Neural crest cell (in vitro differentiated cells): Measurements from ENCODE around the gene ZNHIT2. TPM values are rescaled to one million over a fixed set of nuclear protein-coding genes. Genes with fewer than 3 reads are reported as not detected.
A peak's percentile ranks its signal among the peaks of the same experiment; 100 is the strongest.

ENCODE experiments used
- DNase-seq: peaks from one replicate; pipeline ENCODE4 v3.0.0; 2021; ENCODE audit warnings: low read depth, mixed read lengths, low spot score
- H3K27ac Mint-ChIP-seq: one replicate; pipeline ENCODE4 v1.8.0; 2021; ENCODE audit warnings: mild to moderate bottlenecking, mixed read lengths; ENCODE audit not compliant: unreplicated experiment
- H3K27me3 Mint-ChIP-seq: 2 replicates; pipeline ENCODE4 v1.8.0; 2021; ENCODE audit warnings: low read depth, mild to moderate bottlenecking, mixed read lengths
- H3K36me3 Mint-ChIP-seq: 2 replicates; pipeline ENCODE4 v1.8.0; 2021; ENCODE audit warnings: low read depth, mild to moderate bottlenecking, mixed read lengths
- H3K4me1 Mint-ChIP-seq: 2 replicates; pipeline ENCODE4 v1.8.0; 2021; ENCODE audit warnings: mixed read lengths
- H3K4me3 Mint-ChIP-seq: one replicate; pipeline ENCODE4 v1.8.0; 2021; ENCODE audit warnings: mild to moderate bottlenecking, mixed read lengths
- H3K9me3 Mint-ChIP-seq: 2 replicates; pipeline ENCODE4 v1.8.0; 2021; ENCODE audit warnings: mixed read lengths
- total RNA-seq: library from RNA; stranded (reverse); gene quantifications from 2 replicates; pipeline ENCODE4 v1.2.1, GENCODE V29; 2021
- TF ChIP-seq, protein P1 (sequence below): fragments of 200-600 bp; sonication (generic); conservative IDR thresholded peaks from 2 replicates; pipeline ENCODE4 v1.5.0; 2021; ENCODE audit warnings: antibody characterized with exemption, mild to moderate bottlenecking

The ZNHIT2 gene
- total RNA-seq, 1 donor from 2014 or later = 8.0 TPM

- no peak for DNase-seq
- peaks cover 6% of the 10 kb centered on the region for H3K36me3 Mint-ChIP-seq
- no peak overlapping the region for H3K27ac Mint-ChIP-seq
- peaks cover 14% of the 10 kb centered on the region for H3K27me3 Mint-ChIP-seq
- H3K4me3 Mint-ChIP-seq = peak overlapping the region; percentile 99
- peaks cover 47% of the 10 kb centered on the region for H3K4me1 Mint-ChIP-seq
- H3K9me3 Mint-ChIP-seq = no peaks in the 10 kb centered on the region
- TF ChIP-seq, protein P1, sequence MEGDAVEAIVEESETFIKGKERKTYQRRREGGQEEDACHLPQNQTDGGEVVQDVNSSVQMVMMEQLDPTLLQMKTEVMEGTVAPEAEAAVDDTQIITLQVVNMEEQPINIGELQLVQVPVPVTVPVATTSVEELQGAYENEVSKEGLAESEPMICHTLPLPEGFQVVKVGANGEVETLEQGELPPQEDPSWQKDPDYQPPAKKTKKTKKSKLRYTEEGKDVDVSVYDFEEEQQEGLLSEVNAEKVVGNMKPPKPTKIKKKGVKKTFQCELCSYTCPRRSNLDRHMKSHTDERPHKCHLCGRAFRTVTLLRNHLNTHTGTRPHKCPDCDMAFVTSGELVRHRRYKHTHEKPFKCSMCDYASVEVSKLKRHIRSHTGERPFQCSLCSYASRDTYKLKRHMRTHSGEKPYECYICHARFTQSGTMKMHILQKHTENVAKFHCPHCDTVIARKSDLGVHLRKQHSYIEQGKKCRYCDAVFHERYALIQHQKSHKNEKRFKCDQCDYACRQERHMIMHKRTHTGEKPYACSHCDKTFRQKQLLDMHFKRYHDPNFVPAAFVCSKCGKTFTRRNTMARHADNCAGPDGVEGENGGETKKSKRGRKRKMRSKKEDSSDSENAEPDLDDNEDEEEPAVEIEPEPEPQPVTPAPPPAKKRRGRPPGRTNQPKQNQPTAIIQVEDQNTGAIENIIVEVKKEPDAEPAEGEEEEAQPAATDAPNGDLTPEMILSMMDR = no peak
Observed at GRCh38 chr11:65115361-65116082, 2.0 kb downstream of the ZNHIT2 start.

- H3K27ac Mint-ChIP-seq = no peak overlapping the region
- H3K36me3 Mint-ChIP-seq = peaks cover 6% of the 10 kb centered on the region
- peaks cover 14% of the 10 kb centered on the region for H3K27me3 Mint-ChIP-seq
- DNase-seq = no peak
- TF ChIP-seq, protein P1 = no peak
- H3K4me1 Mint-ChIP-seq = peaks cover 46% of the 10 kb centered on the region
- H3K4me3 Mint-ChIP-seq = peak overlapping the region; percentile 99
- H3K9me3 Mint-ChIP-seq = no peaks in the 10 kb centered on the region
Observed at GRCh38 chr11:65114538-65115171, 2.8 kb downstream of the ZNHIT2 start.

GRCh38 chr11:65113839-65114238 is 3.7 kb downstream of the ZNHIT2 start:
- Mint-ChIP-seq H3K9me3 (no peaks in the 10 kb centered on the region), H3K36me3 (peaks cover 6% of the 10 kb centered on the region), H3K27ac (no peak overlapping the region), H3K4me1 (peaks cover 43% of the 10 kb centered on the region), H3K27me3 (peaks cover 14% of the 10 kb centered on the region), H3K4me3 (peak overlapping the region; percentile 99)
- TF ChIP-seq, protein P1 = no peak
- DNase-seq = no peak

- peaks cover 38% of the 10 kb centered on the region for H3K4me1 Mint-ChIP-seq
- no peak for DNase-seq
- H3K27ac Mint-ChIP-seq = no peak overlapping the region
- peak overlapping the region; percentile 99 for H3K4me3 Mint-ChIP-seq
- TF ChIP-seq, protein P1 = no peak
- H3K36me3 Mint-ChIP-seq = peaks cover 6% of the 10 kb centered on the region
- peaks cover 14% of the 10 kb centered on the region for H3K27me3 Mint-ChIP-seq
- no peaks in the 10 kb centered on the region for H3K9me3 Mint-ChIP-seq
Observed at GRCh38 chr11:65113361-65113756, 4.1 kb downstream of the ZNHIT2 start.

GRCh38 chr11:65112546-65113360 is 4.7 kb downstream of the ZNHIT2 start:
- Mint-ChIP-seq H3K4me3 (peak overlapping the region; percentile 99), H3K9me3 (no peaks in the 10 kb centered on the region), H3K36me3 (peaks cover 3% of the 10 kb centered on the region), H3K27ac (no peak overlapping the region), H3K4me1 (peaks cover 35% of the 10 kb centered on the region), H3K27me3 (peaks cover 12% of the 10 kb centered on the region)
- TF ChIP-seq, protein P1 = peak; percentile 92
- DNase-seq = peak; percentile 65
